Astrocyte of the spinal cord (primary cell): ENCODE results near the gene SLC26A9.
A peak's percentile ranks its signal among the peaks of the same experiment; 100 is the strongest.

Experiments
- DNase-seq: peaks from one replicate; pipeline ENCODE4 v3.0.0; 2011; ENCODE audit warnings: low read depth, low spot score
- H3K4me3 ChIP-seq: 2 replicates; pipeline ENCODE4 v1.5.1; 2011; ENCODE audit warnings: low read depth, mild to moderate bottlenecking, low read length, moderate library complexity
- in situ Hi-C: cut with HindIII; loops from 2 replicates; pipeline ENCODE4 v1.10.0; 2017; ENCODE audit warnings: low sequenced_read_pairs
- TF ChIP-seq, protein P1 (sequence below): IDR thresholded peaks from 2 replicates; pipeline ENCODE4 v1.5.1; 2012; ENCODE audit warnings: low read depth, mild to moderate bottlenecking, low read length, inconsistent platforms

The SLC26A9 gene

DNA sequence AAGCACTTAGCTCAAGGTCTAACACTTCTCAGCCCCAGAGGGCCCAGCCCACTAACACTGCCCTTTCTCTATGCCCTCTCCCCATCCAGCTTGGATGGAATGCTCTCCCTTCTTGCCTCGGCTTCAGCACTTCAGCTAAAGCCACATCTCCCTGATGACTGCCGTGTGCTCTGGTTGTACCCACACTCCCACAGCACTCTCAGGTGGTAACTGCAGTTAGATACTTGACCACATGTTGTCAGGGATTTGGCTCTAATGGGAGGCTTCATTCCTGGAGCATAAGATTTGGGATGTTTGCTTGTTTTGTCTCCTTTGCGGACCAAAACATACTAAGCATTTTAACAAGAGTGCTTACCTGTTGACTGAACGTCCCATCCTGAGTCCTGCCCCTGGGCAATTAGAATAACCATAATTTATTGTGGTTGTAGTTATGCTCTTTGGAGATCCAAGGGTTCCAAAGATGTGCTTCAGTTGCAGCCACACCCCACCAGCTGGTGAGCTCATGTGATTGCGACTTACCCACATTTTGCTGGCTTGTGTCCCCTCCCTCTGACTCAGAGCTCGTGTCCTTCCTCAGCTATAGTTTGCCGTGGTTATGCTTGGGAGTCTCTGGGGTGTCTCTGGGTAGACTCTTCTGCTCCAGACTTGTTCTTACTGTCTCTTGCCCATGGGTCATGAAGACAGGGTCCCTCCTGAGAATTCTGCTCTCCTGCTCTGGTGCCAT lies 7.7 kb upstream of the SLC26A9 start:
- TF ChIP-seq, protein P1, sequence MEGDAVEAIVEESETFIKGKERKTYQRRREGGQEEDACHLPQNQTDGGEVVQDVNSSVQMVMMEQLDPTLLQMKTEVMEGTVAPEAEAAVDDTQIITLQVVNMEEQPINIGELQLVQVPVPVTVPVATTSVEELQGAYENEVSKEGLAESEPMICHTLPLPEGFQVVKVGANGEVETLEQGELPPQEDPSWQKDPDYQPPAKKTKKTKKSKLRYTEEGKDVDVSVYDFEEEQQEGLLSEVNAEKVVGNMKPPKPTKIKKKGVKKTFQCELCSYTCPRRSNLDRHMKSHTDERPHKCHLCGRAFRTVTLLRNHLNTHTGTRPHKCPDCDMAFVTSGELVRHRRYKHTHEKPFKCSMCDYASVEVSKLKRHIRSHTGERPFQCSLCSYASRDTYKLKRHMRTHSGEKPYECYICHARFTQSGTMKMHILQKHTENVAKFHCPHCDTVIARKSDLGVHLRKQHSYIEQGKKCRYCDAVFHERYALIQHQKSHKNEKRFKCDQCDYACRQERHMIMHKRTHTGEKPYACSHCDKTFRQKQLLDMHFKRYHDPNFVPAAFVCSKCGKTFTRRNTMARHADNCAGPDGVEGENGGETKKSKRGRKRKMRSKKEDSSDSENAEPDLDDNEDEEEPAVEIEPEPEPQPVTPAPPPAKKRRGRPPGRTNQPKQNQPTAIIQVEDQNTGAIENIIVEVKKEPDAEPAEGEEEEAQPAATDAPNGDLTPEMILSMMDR: no peak
- H3K4me3 ChIP-seq: no peak overlapping the region
- DNase-seq: peak; percentile 26
- in situ Hi-C loops: no loop called here

DNA sequence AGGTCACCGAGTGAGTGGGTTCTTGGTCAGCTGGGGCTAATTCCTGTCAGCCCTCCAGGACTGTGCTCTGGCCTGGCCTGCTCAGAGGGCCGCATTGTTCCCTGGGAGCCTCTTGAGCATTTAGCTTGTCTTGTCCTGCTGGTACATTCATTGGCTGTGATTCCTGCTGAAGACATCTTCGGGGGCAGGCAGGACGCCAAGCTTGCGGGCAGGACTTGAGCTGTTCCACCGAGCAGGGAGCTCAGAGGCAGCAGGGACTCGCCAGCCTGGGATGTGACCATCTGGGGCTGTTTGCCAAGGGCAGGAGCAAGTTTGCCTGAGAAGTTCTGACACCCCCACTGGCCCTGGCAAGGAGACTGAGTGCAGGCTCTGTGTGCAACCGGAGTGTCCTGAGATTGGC lies 7.0 kb upstream of the SLC26A9 start:
- in situ Hi-C loops: no loop called here
- no peak overlapping the region for H3K4me3 ChIP-seq
- DNase-seq: peak; percentile 65
- TF ChIP-seq, protein P1: no peak

DNA sequence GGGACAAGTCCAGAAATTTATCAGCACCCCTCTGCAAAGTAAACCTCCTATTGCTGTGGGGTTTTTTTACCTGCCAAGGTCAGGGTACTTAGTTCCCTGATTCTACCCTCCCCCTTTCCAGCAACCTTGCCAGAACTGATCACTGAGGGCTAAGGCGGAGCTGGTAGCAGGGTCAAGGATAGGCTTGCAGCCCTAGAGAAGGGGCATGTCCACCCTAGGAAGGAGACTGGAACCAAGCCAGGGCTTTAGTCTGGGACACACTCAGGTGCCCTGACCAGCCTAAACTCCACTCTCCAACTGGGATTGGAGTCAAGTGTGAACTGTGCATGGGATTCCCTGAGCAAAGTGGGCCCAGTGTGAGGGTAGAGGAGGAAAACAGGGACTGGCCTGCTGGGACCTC lies 6.5 kb upstream of the SLC26A9 start:
- no peak overlapping the region for H3K4me3 ChIP-seq
- TF ChIP-seq, protein P1: no peak
- no peak for DNase-seq
- in situ Hi-C loops: no loop called here

DNA sequence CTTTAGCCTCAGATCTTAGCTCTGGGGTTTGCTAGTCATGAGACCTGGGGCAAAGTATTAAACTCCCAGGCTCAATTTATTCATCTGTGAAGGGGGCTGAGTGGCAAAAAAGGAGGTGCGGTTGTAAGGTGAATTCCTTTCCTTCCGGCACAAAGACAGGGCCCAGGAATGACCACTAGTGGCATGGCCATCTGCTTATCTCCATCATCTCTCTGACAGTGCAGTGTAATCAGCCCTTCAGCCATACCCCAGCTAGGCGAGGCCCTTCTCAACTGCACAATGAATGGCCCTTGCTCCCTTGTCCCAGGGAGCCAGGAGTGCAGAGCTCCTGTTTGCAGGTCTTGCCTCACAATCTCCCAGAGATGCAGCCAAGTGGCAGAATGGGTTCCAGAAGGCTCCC lies 5.6 kb upstream of the SLC26A9 start:
- in situ Hi-C loops: no loop called here
- no peak for DNase-seq
- TF ChIP-seq, protein P1: no peak
- H3K4me3 ChIP-seq: no peak overlapping the region

DNA sequence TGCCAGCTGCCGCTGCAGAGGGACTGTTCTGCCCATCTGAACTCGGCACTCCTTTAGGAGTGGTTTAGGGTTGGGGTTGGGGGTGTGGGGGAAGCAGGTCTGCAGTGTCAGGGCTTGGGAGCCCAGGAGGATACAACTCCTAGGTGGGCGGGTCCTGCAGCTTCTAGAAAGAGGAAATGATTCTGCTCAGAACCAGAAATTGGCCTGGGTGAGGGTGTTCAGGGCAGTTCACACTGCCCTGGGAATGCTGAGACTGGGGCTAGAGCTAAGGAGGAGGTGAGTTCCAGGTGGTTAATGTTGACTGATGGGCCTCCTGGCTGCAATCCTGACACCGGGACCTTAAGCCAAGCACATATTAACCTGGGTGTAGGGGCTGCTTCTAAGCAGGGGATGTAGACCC lies 4.8 kb upstream of the SLC26A9 start:
- in situ Hi-C loops: no loop called here
- DNase-seq: no peak

DNA sequence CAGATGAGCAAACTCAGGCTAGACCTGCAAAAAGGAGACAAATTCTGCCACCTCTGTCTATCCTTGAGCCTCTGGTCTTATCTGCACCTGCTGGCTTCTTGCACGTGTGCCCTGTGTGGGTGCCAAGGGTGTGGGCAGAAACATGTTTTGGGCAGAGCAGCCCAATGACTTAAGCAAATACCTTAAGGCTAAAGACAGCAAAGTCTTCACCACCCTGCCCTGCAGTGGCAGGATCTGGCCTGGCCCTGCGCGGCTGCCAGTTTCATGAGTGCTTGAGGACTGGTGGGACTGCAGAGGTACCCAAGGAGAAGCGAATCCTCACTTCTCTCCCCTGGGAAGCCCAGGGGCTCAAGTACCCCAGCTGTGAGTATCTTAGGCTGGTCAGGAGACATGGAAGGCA lies 3.8 kb upstream of the SLC26A9 start:
- DNase-seq: no peak
- in situ Hi-C loops: no loop called here
- TF ChIP-seq, protein P1: no peak
- no peak overlapping the region for H3K4me3 ChIP-seq

More for the DNA sequence above, 4.8 kb upstream of the SLC26A9 start:
- TF ChIP-seq, protein P1: no peak
- H3K4me3 ChIP-seq: no peak overlapping the region

DNA sequence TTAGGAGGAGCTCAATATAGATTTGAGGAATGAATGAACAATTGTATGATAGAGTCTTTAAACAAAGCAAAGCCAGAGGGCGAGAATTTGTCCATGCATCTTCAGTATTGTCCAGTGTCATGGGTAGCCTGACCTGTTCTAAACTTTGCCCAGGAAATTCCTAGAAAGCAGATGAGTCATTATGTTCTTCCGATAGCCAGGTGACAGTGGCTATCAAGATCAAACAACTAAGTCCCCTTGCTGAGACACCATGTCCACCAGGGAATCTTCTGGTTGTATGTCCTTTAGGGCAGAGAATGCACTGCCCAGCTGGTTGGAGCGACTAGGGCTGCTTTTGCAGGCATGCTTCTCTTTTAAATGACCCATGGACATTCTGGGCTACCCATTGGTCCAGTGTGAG lies 1.8 kb upstream of the SLC26A9 start:
- in situ Hi-C loops: no loop called here
- TF ChIP-seq, protein P1: no peak

More for the DNA sequence above, 1.8 kb upstream of the SLC26A9 start:
- DNase-seq: no peak
- no peak overlapping the region for H3K4me3 ChIP-seq
